GM13977 (cell line): Measurements from ENCODE around the gene MRPS25.
"Not testable (repeated sequence)": the region's sequence is repeated elsewhere in the genome, so short reads cannot be mapped to it uniquely, and the experiment has no call there.

Experiments
- DNase-seq: peaks from one replicate; pipeline ENCODE4 v3.0.0; 2012; ENCODE audit warnings: low spot score
- CTCF ChIP-seq: IDR thresholded peaks from 2 replicates; pipeline ENCODE4 v1.5.1; 2012; ENCODE audit warnings: mild to moderate bottlenecking, control low read depth; ENCODE audit not compliant: insufficient read depth; ENCODE audit errors: extremely low read depth, missing control alignments
- in situ Hi-C: fragments of 300-500 bp; cut with MboI; formaldehyde crosslinking; loops from one replicate; pipeline ENCODE4 v1.12.0; 2022; ENCODE audit warnings: low sequenced_read_pairs, low pct_unique_long_range_greater_than_20kb, mixed read lengths, inconsistent platforms; ENCODE audit not compliant: unreplicated experiment

The MRPS25 gene

GRCh38 chr3:15010664-15011063 is 54.5 kb downstream of the MRPS25 start:
- no peak for TF ChIP-seq CTCF
- in situ Hi-C loops: no loop called here
- no peak for DNase-seq

- in situ Hi-C loops: no loop called here
- no peak for TF ChIP-seq CTCF
- DNase-seq: no peak
Measured at GRCh38 chr3:15009167-15009566, 55.9 kb downstream of the MRPS25 start.

- no peak for DNase-seq
- no peak for TF ChIP-seq CTCF
- in situ Hi-C loops: no loop called here
Measured at GRCh38 chr3:15007681-15008141, 57.4 kb downstream of the MRPS25 start.

- in situ Hi-C loops, DNase-seq: not testable (repeated sequence)
Measured at GRCh38 chr3:14999182-14999581, 65.9 kb downstream of the MRPS25 start.
